BE2C (cell line): ENCODE data around the gene ITGA6.

Experiments used
- DNase-seq: peaks from one replicate; pipeline ENCODE4 v3.0.0-alpha.2; 2020
- H3K27me3 ChIP-seq: fragments of 250-450 bp; sonication (Bioruptor Pico); 2 replicates; pipeline ENCODE4 v1.5.1; 2020; ENCODE audit warnings: mild to moderate bottlenecking
- H3K36me3 ChIP-seq: fragments of 250-450 bp; sonication (Bioruptor Pico); 2 replicates; pipeline ENCODE4 v1.5.1; 2020; ENCODE audit warnings: mild to moderate bottlenecking
- H3K4me1 ChIP-seq: fragments of 250-450 bp; sonication (Bioruptor Pico); 2 replicates; pipeline ENCODE4 v1.5.1; 2020
- H3K4me3 ChIP-seq: 2 replicates; pipeline ENCODE4 v1.5.1; 2011; ENCODE audit warnings: low read depth, low read length
- H3K9me3 ChIP-seq: fragments of 250-450 bp; sonication (Bioruptor Pico); 2 replicates; pipeline ENCODE4 v1.5.1; 2020
- CTCF ChIP-seq: IDR thresholded peaks from 2 replicates; pipeline ENCODE4 v1.5.1; 2012; ENCODE audit warnings: mild to moderate bottlenecking, low read depth, low read length

ITGA6 gene

DNA sequence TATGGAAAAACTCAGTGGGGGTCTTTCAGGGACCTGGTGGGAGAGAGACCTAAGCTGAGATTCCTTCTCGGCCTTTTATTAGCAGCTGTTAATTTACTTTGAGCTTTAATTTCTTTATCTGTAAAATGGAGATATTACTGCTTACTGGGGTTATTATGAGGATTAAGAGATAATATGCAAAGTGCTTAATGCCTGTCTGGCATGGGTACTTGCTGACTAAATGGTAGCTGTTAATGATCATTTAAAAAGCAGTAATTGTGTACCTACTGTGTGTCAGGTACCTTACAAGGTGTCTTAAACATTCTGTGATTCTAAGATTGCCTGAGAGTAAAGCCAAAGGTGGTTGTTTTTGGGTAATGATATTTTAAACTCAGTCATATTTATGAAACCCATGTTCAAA lies 2.6 kb downstream of the ITGA6 start:
- no peaks in the 10 kb centered on the region for H3K4me1 ChIP-seq
- TF ChIP-seq CTCF = no peak
- H3K27me3 ChIP-seq = peaks cover 5% of the 10 kb centered on the region; the same call in 1 of the 2 replicates

GRCh38 chr2:172430678-172431077 lies 3.3 kb downstream of the ITGA6 start:
- Histone ChIP-seq H3K4me1 (no peaks in the 10 kb centered on the region), H3K4me3 (no peak overlapping the region), H3K27me3 (peaks cover 5% of the 10 kb centered on the region; the same call in 1 of the 2 replicates), H3K36me3 (no peaks in the 10 kb centered on the region), H3K9me3 (no peaks in the 10 kb centered on the region)
- DNase-seq = no peak
- TF ChIP-seq CTCF = no peak

More for the DNA sequence above, 2.6 kb downstream of the ITGA6 start:
- DNase-seq = no peak
- H3K9me3 ChIP-seq = no peaks in the 10 kb centered on the region
- no peaks in the 10 kb centered on the region for H3K36me3 ChIP-seq
- no peak overlapping the region for H3K4me3 ChIP-seq

DNA sequence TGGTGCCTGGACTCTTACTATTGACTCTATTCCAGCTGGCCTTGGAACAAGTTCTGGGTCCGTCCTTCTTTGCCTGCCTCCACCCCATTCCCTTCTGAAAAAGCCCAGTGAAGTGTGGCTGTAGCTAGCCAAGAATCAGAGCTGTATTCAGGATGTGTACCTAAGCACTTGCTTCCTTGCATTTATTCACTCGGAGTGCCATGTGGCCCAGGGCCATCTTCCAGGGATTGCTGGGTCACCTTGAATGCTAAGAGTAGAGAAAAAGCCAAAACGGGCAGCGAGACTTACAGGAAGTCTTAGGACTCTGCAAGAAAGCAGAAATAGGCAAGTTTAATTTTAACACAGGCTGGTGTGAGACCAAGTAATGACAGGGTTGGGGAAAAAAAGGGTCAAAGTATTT lies 4.1 kb downstream of the ITGA6 start:
- Histone ChIP-seq H3K36me3 (no peaks in the 10 kb centered on the region), H3K9me3 (no peaks in the 10 kb centered on the region), H3K27me3 (peaks cover 5% of the 10 kb centered on the region; the same call in 1 of the 2 replicates), H3K4me3 (no peak overlapping the region), H3K4me1 (no peaks in the 10 kb centered on the region)
- no peak for DNase-seq
- TF ChIP-seq CTCF = no peak

DNA sequence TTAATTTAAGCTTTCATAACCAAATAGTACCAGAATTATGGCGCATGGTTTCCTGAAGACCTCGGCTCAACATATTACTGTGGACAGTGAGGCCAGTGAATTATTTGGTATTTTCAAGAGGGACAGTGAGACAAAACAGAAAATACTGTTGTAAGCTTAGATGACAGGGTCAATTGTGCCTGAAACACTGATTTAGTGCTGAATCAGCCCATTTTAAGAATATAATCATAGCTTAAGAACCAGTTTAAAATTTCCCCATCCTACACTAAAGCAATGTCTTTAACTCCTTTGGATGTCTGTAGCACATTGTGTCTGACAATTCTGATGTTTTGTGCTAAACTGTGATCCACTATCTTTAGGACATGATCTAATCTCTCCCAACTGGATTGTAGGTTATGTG lies 4.6 kb downstream of the ITGA6 start:
- Histone ChIP-seq H3K36me3 (no peaks in the 10 kb centered on the region), H3K9me3 (no peaks in the 10 kb centered on the region), H3K27me3 (peaks cover 5% of the 10 kb centered on the region; the same call in 1 of the 2 replicates), H3K4me1 (no peaks in the 10 kb centered on the region), H3K4me3 (no peak overlapping the region)
- TF ChIP-seq CTCF = no peak
- no peak for DNase-seq

- TF ChIP-seq CTCF = no peak
- no peak overlapping the region for H3K4me3 ChIP-seq
- no peaks in the 10 kb centered on the region for H3K36me3 ChIP-seq
- no peaks in the 10 kb centered on the region for H3K4me1 ChIP-seq
- H3K27me3 ChIP-seq = peaks cover 5% of the 10 kb centered on the region; the same call in 1 of the 2 replicates
- DNase-seq = no peak
- H3K9me3 ChIP-seq = no peaks in the 10 kb centered on the region
These were observed 5.8 kb downstream of the ITGA6 start for GRCh38 chr2:172433144-172433543.

- Histone ChIP-seq H3K27me3 (no peaks in the 10 kb centered on the region), H3K36me3 (no peaks in the 10 kb centered on the region), H3K9me3 (no peaks in the 10 kb centered on the region), H3K4me1 (no peaks in the 10 kb centered on the region), H3K4me3 (no peak overlapping the region)
- no peak for DNase-seq
- no peak for TF ChIP-seq CTCF
These were observed 7.6 kb downstream of the ITGA6 start for GRCh38 chr2:172434821-172435605.
